K562 (cell line): ENCODE results near the gene ZFYVE27. TPM values are rescaled to one million over a fixed set of nuclear protein-coding genes. Genes with fewer than 3 reads are reported as not detected.

ENCODE experiments used
- ATAC-seq: fragments of 200-7000 bp; cut with Tn5 transposase; 3 replicates; pipeline ENCODE4 v1.9.1; 2020; ENCODE audit warnings: moderate library complexity
- BruUV-seq: library from RNA; stranded (reverse); fragments of 400-500 nt; replicated peaks from 2 replicates; lab custom pipeline; 2021; lab: Mats Ljungman, UMichigan
- CTCF ChIA-PET: fragments of 300-600 bp; formaldehyde crosslinking; extraction: SDS; loops from one replicate; lab custom pipeline; 2021; ENCODE audit warnings: low intra/inter-chr PET ratio; lab: Yijun Ruan, JAX
- POLR2A ChIA-PET: fragments of 300-600, 350-650 bp; sonication (Branson Sonifier 250); formaldehyde crosslinking; extraction: SDS; loops from one replicate; lab custom pipeline; 2021; ENCODE audit warnings: antibody characterized with exemption, inconsistent platforms; lab: Yijun Ruan, JAX
- DNase-seq, 4 experiments: peaks; one replicate each; pipeline versions ENCODE4 v3.0.0 to v3.0.0-alpha.2; 2011 to 2018; ENCODE audit warnings: low spot score in 3 of 4, mixed read lengths in 3 of 4; ENCODE audit errors: extremely low read depth in 1 of 4
- FAIRE-seq: peaks from 2 replicates; lab custom pipeline; 2011; peaks lifted over from hg19 to GRCh38; lab: Jason Lieb, UNC
- H2AFZ ChIP-seq: 2 replicates; pipeline ENCODE4 v1.6.0; 2011; ENCODE audit warnings: low read depth, low read length, control low read depth, inconsistent platforms
- H3K27ac ChIP-seq: fragments of 200-600 bp; 3 replicates; pipeline ENCODE4 v1.8.0; 2011; ENCODE audit warnings: low read depth, mild to moderate bottlenecking, control low read depth, inconsistent platforms, low read length, moderate library complexity, mixed read lengths; ENCODE audit errors: extremely low read depth
- H3K27me3 ChIP-seq, 2 experiments: fragments of 300-600 bp in 1 of 2; 2 replicates in 1 of 2; 3 replicates in 1 of 2; pipeline versions ENCODE4 v1.6.0 to v1.8.0; 2011; ENCODE audit warnings: inconsistent platforms in 2 of 2, low read length in 2 of 2, mild to moderate bottlenecking in 1 of 2, mixed read lengths in 1 of 2, moderate library complexity in 1 of 2; ENCODE audit not compliant: control insufficient read depth in 2 of 2, insufficient read depth in 2 of 2
- H3K36me3 ChIP-seq: fragments of 300-600 bp; 3 replicates; pipeline ENCODE4 v1.8.0; 2011; ENCODE audit warnings: mild to moderate bottlenecking, low read length, inconsistent platforms; ENCODE audit not compliant: control insufficient read depth, insufficient read depth
- H3K4me1 ChIP-seq, 2 experiments: fragments of 200-600 bp in 1 of 2; replicated peaks in 1 of 2; 2 replicates in 1 of 2; 3 replicates in 1 of 2; pipeline versions ENCODE4 v1.5.1 to v1.8.0; 2011; ENCODE audit warnings: inconsistent platforms in 2 of 2, low read length in 2 of 2, mild to moderate bottlenecking in 1 of 2, mixed read lengths in 1 of 2, moderate library complexity in 1 of 2; ENCODE audit not compliant: control insufficient read depth in 2 of 2, insufficient read depth in 2 of 2
- H3K4me2 ChIP-seq: 2 replicates; pipeline ENCODE4 v1.6.1; 2011; ENCODE audit warnings: low read length, control low read depth, inconsistent platforms, mixed read lengths; ENCODE audit not compliant: insufficient read depth
- H3K4me3 ChIP-seq: fragments of 200-600 bp; sonication (generic), shearing (Covaris generic); 2 replicates; pipeline ENCODE4 v1.5.1; 2016; ENCODE audit warnings: control low read depth, inconsistent platforms
- H3K79me2 ChIP-seq: fragments of 200-600 bp; 3 replicates; pipeline ENCODE4 v1.8.0; 2011; ENCODE audit warnings: low read length, inconsistent platforms; ENCODE audit not compliant: control insufficient read depth, insufficient read depth
- H3K9ac ChIP-seq, 2 experiments: 2 replicates each; pipeline versions ENCODE4 v1.6.0 to v1.6.1; 2011; ENCODE audit warnings: low read depth in 2 of 2, low read length in 2 of 2, control low read depth in 1 of 2, inconsistent platforms in 1 of 2, mild to moderate bottlenecking in 1 of 2, mixed read lengths in 1 of 2; ENCODE audit not compliant: insufficient read depth in 1 of 2
- H3K9me1 ChIP-seq: one replicate; pipeline ENCODE4 v1.6.0; 2011; ENCODE audit warnings: inconsistent platforms, mild to moderate bottlenecking, low read length, moderate library complexity; ENCODE audit not compliant: control insufficient read depth, insufficient read depth
- H3K9me3 ChIP-seq: replicated peaks from 2 replicates; pipeline ENCODE4 v1.5.1; 2011; ENCODE audit warnings: low read depth, low read length, inconsistent platforms; ENCODE audit not compliant: control insufficient read depth, insufficient read depth
- H4K20me1 ChIP-seq: replicated peaks from 2 replicates; pipeline ENCODE4 v1.6.1; 2011; ENCODE audit warnings: low read length, inconsistent platforms, mixed read lengths; ENCODE audit not compliant: control insufficient read depth, insufficient read depth
- BCOR ChIP-seq: fragments of 450-650 bp; IDR thresholded peaks from 2 replicates; pipeline ENCODE4 v1.6.1; 2016
- CBFB ChIP-seq: sonication (generic); formaldehyde crosslinking; IDR thresholded peaks from 2 replicates; pipeline ENCODE4 v1.4.0; 2020; ENCODE audit warnings: mild to moderate bottlenecking, missing genetic modification reagents
- CCAR2 ChIP-seq: fragments of 200-400 bp; formaldehyde crosslinking; IDR thresholded peaks from 2 replicates; pipeline ENCODE4 v1.6.1; 2017; ENCODE audit warnings: mild to moderate bottlenecking, low read depth, low read length
- CREB3 ChIP-seq: fragments of 450-650 bp; conservative IDR thresholded peaks from 2 replicates; pipeline ENCODE4 v1.6.1; 2016; ENCODE audit warnings: missing genetic modification characterization, low read depth, mild to moderate bottlenecking, missing compliant biosample characterization, moderate library complexity
- DEAF1 ChIP-seq: fragments of 450-650 bp; formaldehyde crosslinking; IDR thresholded peaks from 2 replicates; pipeline ENCODE4 v1.4.0; 2020; ENCODE audit warnings: mild to moderate bottlenecking, moderate library complexity
- HES1 ChIP-seq: fragments of 450-650 bp; IDR thresholded peaks from 2 replicates; pipeline ENCODE4 v1.6.1; 2016; ENCODE audit warnings: low read depth, mild to moderate bottlenecking, moderate library complexity
- HEY1 ChIP-seq: fragments of 250-450 bp; sonication (Bioruptor Pico); IDR thresholded peaks from 2 replicates; pipeline ENCODE4 v1.5.0; 2020; ENCODE audit warnings: mild to moderate bottlenecking, moderate library complexity, borderline replicate concordance
- KHSRP ChIP-seq: fragments of 450-650 bp; IDR thresholded peaks from 2 replicates; pipeline ENCODE4 v1.6.1; 2017
- LEF1 ChIP-seq: fragments of 450-650 bp; IDR thresholded peaks from 2 replicates; pipeline ENCODE4 v1.6.1; 2016; ENCODE audit warnings: mild to moderate bottlenecking
- MYNN ChIP-seq, 2 experiments: sonication (generic); formaldehyde crosslinking in 1 of 2; IDR thresholded peaks; 2 replicates each; pipeline versions ENCODE4 v1.5.0 to v1.6.1; 2016 to 2020; ENCODE audit warnings: antibody characterized with exemption in 1 of 2, missing genetic modification reagents in 1 of 2
- NBN ChIP-seq: fragments of 450-650 bp; IDR thresholded peaks from 2 replicates; pipeline ENCODE4 v1.6.1; 2016; ENCODE audit warnings: low read depth, mild to moderate bottlenecking
- NEUROD1 ChIP-seq: fragments of 150-350 bp; IDR thresholded peaks from 2 replicates; pipeline ENCODE4 v1.6.1; 2014; ENCODE audit warnings: borderline replicate concordance, low read length, low read depth; ENCODE audit not compliant: partially characterized antibody
- NFIC ChIP-seq: fragments of 450-650 bp; IDR thresholded peaks from 2 replicates; pipeline ENCODE4 v1.6.1; 2017; ENCODE audit warnings: mild to moderate bottlenecking, inconsistent platforms
- RBM25 ChIP-seq: fragments of 200-400 bp; formaldehyde crosslinking; IDR thresholded peaks from 2 replicates; pipeline ENCODE4 v1.6.1; 2018; ENCODE audit warnings: low read length, low read depth, moderate library complexity; ENCODE audit not compliant: severe bottlenecking
- SRF ChIP-seq, 2 experiments: fragments of 250-450, 450-650 bp in 1 of 2; sonication (Bioruptor Pico) in 1 of 2; sonication (generic) in 1 of 2; formaldehyde crosslinking; IDR thresholded peaks; 2 replicates each; pipeline versions ENCODE4 v1.5.0 to v1.5.1; 2020 to 2022; ENCODE audit warnings: mild to moderate bottlenecking in 1 of 2, missing genetic modification reagents in 1 of 2
- STAG1 ChIP-seq: sonication (generic); formaldehyde crosslinking; IDR thresholded peaks from 2 replicates; pipeline ENCODE4 v1.5.0; 2020; ENCODE audit warnings: missing genetic modification reagents, borderline replicate concordance
- USF1 ChIP-seq: sonication (generic); formaldehyde crosslinking; IDR thresholded peaks from 2 replicates; pipeline ENCODE4 v1.9.0; 2022; ENCODE audit warnings: mild to moderate bottlenecking, missing genetic modification reagents
- ZBTB7A ChIP-seq: IDR thresholded peaks from 2 replicates; pipeline ENCODE4 v1.6.1; 2011; ENCODE audit warnings: low read depth, mild to moderate bottlenecking, low read length, moderate library complexity, borderline replicate concordance; ENCODE audit not compliant: control insufficient read depth
- ZC3H8 ChIP-seq: fragments of 450-650 bp; IDR thresholded peaks from 2 replicates; pipeline ENCODE4 v1.6.1; 2017
- ZNF347 ChIP-seq: fragments of 450-650 bp; formaldehyde crosslinking; IDR thresholded peaks from 2 replicates; pipeline ENCODE4 v1.4.0; 2020; ENCODE audit warnings: low read depth, mild to moderate bottlenecking, moderate library complexity
- ZNF79 ChIP-seq: fragments of 250-450 bp; sonication (Bioruptor Pico); IDR thresholded peaks from 2 replicates; pipeline ENCODE4 v1.4.0; 2020; ENCODE audit warnings: low read depth, mild to moderate bottlenecking, moderate library complexity
- WGBS: fragments of 100-300 bp; shearing (Covaris generic); methylation state at CpG from one replicate; pipeline ENCODE4 v1.1.6; 2016; ENCODE audit warnings: low coverage, mixed read lengths; ENCODE audit not compliant: insufficient coverage; ENCODE audit errors: missing lambda C conversion rate; 5-methylcytosine and 5-hydroxymethylcytosine counted together
- in situ Hi-C: fragments of 300-500 bp; cut with MboI; formaldehyde crosslinking; loops from 4 replicates; pipeline ENCODE4 v1.15.0; 2018; ENCODE audit warnings: inconsistent platforms, mixed read lengths
- intact Hi-C: fragments of 100-400 bp; cut with micrococcal nuclease; formaldehyde crosslinking; loops from 2 replicates; pipeline ENCODE4 v1.14.2; 2022
- polyA plus RNA-seq, 8 experiments: library from polyadenylated mRNA; depleted of rRNA in 4 of 8; stranded (reverse) in 5 of 8; unstranded in 3 of 8; fragments of >200 nt; fragmentation: Nextera tagmentation in 2 of 8; fragmentation: Illumina TruSeq in 1 of 8; extraction: Ambion mirVana in 2 of 8; extraction: Trizol in 1 of 8; gene quantifications; 2 replicates each; pipeline versions ENCODE4 v1.2.1 to v1.2.3, GENCODE V29; 2011 to 2014; ENCODE audit warnings: inconsistent platforms in 1 of 8, missing spikeins in 1 of 8
- total RNA-seq, 7 experiments: library from RNA; depleted of rRNA in 6 of 7; stranded (reverse); fragments of >200 nt in 6 of 7; fragmentation: Illumina TruSeq in 2 of 7; extraction: Trizol in 2 of 7; gene quantifications; 2 replicates each; pipeline versions ENCODE4 v1.2.1 to v1.2.3, GENCODE V29; 2011 to 2021; ENCODE audit warnings: low replicate concordance in 1 of 7

The ZFYVE27 gene
- total and polyA plus RNA-seq, 9 of the 15 experiments (the other 6 are each of a cell fraction or from before 2014, with no cell fraction given), result 0.81 to 21.9 (median 15.3) TPM

GRCh38 chr10:97779975-97780374 lies 43.0 kb downstream of the ZFYVE27 start:
- FAIRE-seq (no peak), DNase-seq (no peak), ATAC-seq (no peak)
- peaks cover 3 to 26% of the 10 kb centered on the region in 2 experiments; a peak in 4 of 5 replicates for H3K4me1 ChIP-seq
- H3K79me2 ChIP-seq, result no peaks in the 10 kb centered on the region
- H3K9ac ChIP-seq, result no peak overlapping the region
- POLR2A ChIA-PET, result interaction anchor here (1.1 kb wide), 1 partner anchor 17 kb away, joined by 4 read pairs; no protein-coding TSS in a partner anchor
- CTCF ChIA-PET, result no interaction called here
- H3K4me2 ChIP-seq, result no peak overlapping the region
- H3K36me3 ChIP-seq, result no peaks in the 10 kb centered on the region
- H3K27ac ChIP-seq, result no peak overlapping the region
- BruUV-seq, result no TSS peak
- H3K27me3 ChIP-seq, result no peaks in the 10 kb centered on the region
- H3K9me3 ChIP-seq, result no peaks in the 10 kb centered on the region
- intact Hi-C loops, result no loop called here
- H3K9me1 ChIP-seq, result no peaks in the 10 kb centered on the region
- 69% methylated on average over 3 of the region's 3 CpGs for WGBS
- in situ Hi-C loops, result no loop called here
- H2AFZ ChIP-seq, result no peak overlapping the region
- no peaks in the 10 kb centered on the region for H4K20me1 ChIP-seq
- no peak overlapping the region for H3K4me3 ChIP-seq
- TF ChIP-seq SRF (CRISPR knock-in tag; IDR thresholded peaks at IDR 0.05) (no peak), CCAR2 (no peak), HEY1 (CRISPR knock-in tag) (no peak), ZNF347 (no peak), NFIC (no peak), MYNN (IDR thresholded peaks at IDR 0.05) (no peak), MYNN (CRISPR knock-in tag; IDR thresholded peaks at IDR 0.05) (no peak), ZBTB7A (no peak), ZNF79 (no peak), USF1 (CRISPR knock-in tag) (no peak), LEF1 (no peak), RBM25 (peak; percentile 90), ZC3H8 (no peak), DEAF1 (CRISPR knock-in tag) (no peak), NBN (no peak), NEUROD1 (no peak), BCOR (peak; percentile 86), KHSRP (no peak), CREB3 (tag) (no peak), HES1 (no peak), STAG1 (CRISPR knock-in tag) (no peak), CBFB (no peak)
